Uterus (tissue), 2 donors: ENCODE measurements around the gene TANGO2.

Experiments
- POLR2A ChIP-seq, 2 donors: fragments of 450-650 bp; IDR thresholded peaks; one replicate each; pipeline ENCODE4 v1.6.1; 2016; ENCODE audit warnings: antibody characterized with exemption in 2 of 2, mild to moderate bottlenecking in 1 of 2, moderate library complexity in 1 of 2
- TF ChIP-seq, protein P1 (sequence below), 4 experiments: fragments of 200-600 bp in 2 of 4; fragments of 450-650 bp in 2 of 4; sonication (generic) in 2 of 4; IDR thresholded peaks; one replicate each; pipeline ENCODE4 v1.5.1; 2016 to 2019; ENCODE audit warnings: antibody characterized with exemption in 4 of 4, mild to moderate bottlenecking in 2 of 4, moderate library complexity in 1 of 4

GRCh38 chr22:19987394-19988306 lies 33.3 kb upstream of the TANGO2 start:
- TF ChIP-seq, protein P1, sequence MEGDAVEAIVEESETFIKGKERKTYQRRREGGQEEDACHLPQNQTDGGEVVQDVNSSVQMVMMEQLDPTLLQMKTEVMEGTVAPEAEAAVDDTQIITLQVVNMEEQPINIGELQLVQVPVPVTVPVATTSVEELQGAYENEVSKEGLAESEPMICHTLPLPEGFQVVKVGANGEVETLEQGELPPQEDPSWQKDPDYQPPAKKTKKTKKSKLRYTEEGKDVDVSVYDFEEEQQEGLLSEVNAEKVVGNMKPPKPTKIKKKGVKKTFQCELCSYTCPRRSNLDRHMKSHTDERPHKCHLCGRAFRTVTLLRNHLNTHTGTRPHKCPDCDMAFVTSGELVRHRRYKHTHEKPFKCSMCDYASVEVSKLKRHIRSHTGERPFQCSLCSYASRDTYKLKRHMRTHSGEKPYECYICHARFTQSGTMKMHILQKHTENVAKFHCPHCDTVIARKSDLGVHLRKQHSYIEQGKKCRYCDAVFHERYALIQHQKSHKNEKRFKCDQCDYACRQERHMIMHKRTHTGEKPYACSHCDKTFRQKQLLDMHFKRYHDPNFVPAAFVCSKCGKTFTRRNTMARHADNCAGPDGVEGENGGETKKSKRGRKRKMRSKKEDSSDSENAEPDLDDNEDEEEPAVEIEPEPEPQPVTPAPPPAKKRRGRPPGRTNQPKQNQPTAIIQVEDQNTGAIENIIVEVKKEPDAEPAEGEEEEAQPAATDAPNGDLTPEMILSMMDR (IDR thresholded peaks at IDR 0.05), result no peak
- no peak for TF ChIP-seq POLR2A (IDR thresholded peaks at IDR 0.05)
